Spleen (tissue), 11 donors: ENCODE measurements around the gene C1orf232. TPM values are rescaled to one million over a fixed set of nuclear protein-coding genes. Genes with fewer than 3 reads are reported as not detected.
A peak's percentile ranks its signal among the peaks of the same experiment; 100 is the strongest.

Source experiments
- DNase-seq: peaks from one replicate; pipeline ENCODE4 v3.0.0-alpha.2; 2020
- H3K27ac ChIP-seq, 8 donors: fragments of 200-600 bp; sonication (generic) in 7 of 8; 1 replicate in 4 of 8; 2 replicates in 4 of 8; pipeline versions ENCODE4 v1.5.0 to v1.8.0; 2016 to 2021; ENCODE audit warnings: inconsistent platforms in 4 of 8, mild to moderate bottlenecking in 4 of 8, moderate library complexity in 1 of 8
- H3K27me3 ChIP-seq, 7 donors: fragments of 200-600 bp; sonication (generic) in 6 of 7; replicated peaks in 1 of 7; 1 replicate in 4 of 7; 2 replicates in 3 of 7; pipeline versions ENCODE4 v1.5.0 to v1.8.0; 2016 to 2021; ENCODE audit warnings: inconsistent platforms in 3 of 7, mild to moderate bottlenecking in 1 of 7
- H3K36me3 ChIP-seq, 6 donors: fragments of 200-600 bp; sonication (generic) in 5 of 6; 1 replicate in 4 of 6; 2 replicates in 2 of 6; pipeline versions ENCODE4 v1.5.0 to v1.8.0; 2016 to 2021; ENCODE audit warnings: inconsistent platforms in 2 of 6
- H3K4me1 ChIP-seq, 6 donors: fragments of 200-600 bp; sonication (generic) in 5 of 6; 1 replicate in 3 of 6; 2 replicates in 3 of 6; pipeline versions ENCODE4 v1.5.0 to v1.8.0; 2016 to 2021; ENCODE audit warnings: inconsistent platforms in 3 of 6
- H3K4me3 ChIP-seq, 8 donors: fragments of 200-600 bp; sonication (generic) in 7 of 8; 1 replicate in 4 of 8; 2 replicates in 4 of 8; pipeline versions ENCODE4 v1.5.0 to v1.8.0; 2016 to 2021; ENCODE audit warnings: inconsistent platforms in 4 of 8, mild to moderate bottlenecking in 4 of 8, moderate library complexity in 2 of 8
- H3K9me3 ChIP-seq, 8 donors: fragments of 200-600 bp; sonication (generic) in 7 of 8; 1 replicate in 4 of 8; 2 replicates in 4 of 8; pipeline versions ENCODE4 v1.5.0 to v1.8.0; 2016 to 2021; ENCODE audit warnings: inconsistent platforms in 4 of 8
- POLR2A ChIP-seq, 3 donors: fragments of 450-650 bp; IDR thresholded peaks; one replicate each; pipeline ENCODE4 v1.5.1; 2017; ENCODE audit warnings: antibody characterized with exemption in 3 of 3, mild to moderate bottlenecking in 1 of 3
- POLR2AphosphoS5 ChIP-seq, 3 donors: sonication (generic); formaldehyde crosslinking; IDR thresholded peaks; one replicate each; pipeline ENCODE4 v1.5.1; 2017; ENCODE audit warnings: antibody characterized with exemption in 3 of 3
- WGBS, 5 donors: extraction: QIAGEN DNeasy Blood & Tissue Kit in 3 of 5; methylation state at CpG; one replicate each; pipeline versions ENCODE4 v1.1.5 to v1.1.7; 2013 to 2018; 5-methylcytosine and 5-hydroxymethylcytosine counted together
- intact Hi-C: fragments of 100-400 bp; cut with DNase I; formaldehyde crosslinking; loops from one replicate; pipeline ENCODE4 v1.15.0; 2023; ENCODE audit warnings: low total_unique reads
- polyA plus RNA-seq, 3 donors: library from polyadenylated mRNA; stranded (reverse); fragments of 200-250 nt; gene quantifications; one replicate each; pipeline ENCODE4 v1.2.1, GENCODE V29; 2013
- total RNA-seq, 7 donors: library from RNA; depleted of rRNA in 3 of 7; stranded (reverse); fragments of >200 nt in 3 of 7; fragmentation: NEBNext Ultra II Directional in 4 of 7; extraction: Animal tissue kit (Norgen Biotek cat#: 25700) in 4 of 7; gene quantifications; one replicate each; pipeline versions ENCODE4 v1.1.0 to v1.2.1, GENCODE V29; 2016 to 2021
- TF ChIP-seq, protein P1 (sequence below), 11 experiments: fragments of 200-600 bp in 7 of 11; fragments of 450-650 bp in 4 of 11; sonication (generic) in 4 of 11; IDR thresholded peaks in 8 of 11; conservative IDR thresholded peaks in 3 of 11; 1 replicate in 7 of 11; 2 replicates in 4 of 11; pipeline versions ENCODE4 v1.4.0 to v1.8.0; 2016 to 2021; ENCODE audit warnings: antibody characterized with exemption in 11 of 11, inconsistent platforms in 4 of 11, mild to moderate bottlenecking in 1 of 11
- donor health status: healthy with polysubstance abuse.
- donor health status: DM: no; HTN: no; CAD: no; lungs with moderate emphysema.
- donor health status: DM: no; HTN: no; CAD: no.
- donor health status: Bipolar disorder and iron deficiency.
- donor health status: healthy.
- donor health status: DM: no; HTN: no; CAD: no.
- donor health status: DM: yes; HTN: yes; CAD: no.

C1orf232 gene
- total and polyA plus RNA-seq, 10 donors: not detected

DNA sequence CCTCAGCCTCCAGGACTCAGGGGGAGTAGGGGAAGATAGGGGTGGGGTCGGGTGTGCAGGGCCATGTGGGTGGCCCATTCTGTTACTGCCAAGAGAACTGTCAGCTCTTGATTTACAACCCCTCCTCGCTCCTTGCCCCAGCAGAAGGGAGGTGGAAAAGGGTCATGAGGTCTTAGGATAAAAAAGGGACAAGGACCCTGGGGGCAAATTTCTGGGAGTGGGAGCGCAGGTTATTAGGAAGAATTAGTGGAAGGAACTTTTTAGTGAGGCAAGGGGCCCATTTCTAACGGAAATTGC is 9.1 kb downstream of the C1orf232 start:
- Histone ChIP-seq H3K4me3 (peak overlapping the region in 4 of 8 donors; percentile 0 to 71 (median 35)), H3K4me1 (peaks cover 16 to 82% (median 50%) of the 10 kb centered on the region in 6 donors), H3K27ac (peak overlapping the region in 1 of 8 donors; percentile 68), H3K9me3 (no peaks in the 10 kb centered on the region), H3K36me3 (no peaks in the 10 kb centered on the region), H3K27me3 (peaks cover 0 to 98% (median 39%) of the 10 kb centered on the region in 7 donors)
- intact Hi-C loops: no loop called here
- TF ChIP-seq POLR2AphosphoS5 (IDR thresholded peaks at IDR 0.05): no peak
- TF ChIP-seq POLR2A (IDR thresholded peaks at IDR 0.05): no peak
- TF ChIP-seq, protein P1, sequence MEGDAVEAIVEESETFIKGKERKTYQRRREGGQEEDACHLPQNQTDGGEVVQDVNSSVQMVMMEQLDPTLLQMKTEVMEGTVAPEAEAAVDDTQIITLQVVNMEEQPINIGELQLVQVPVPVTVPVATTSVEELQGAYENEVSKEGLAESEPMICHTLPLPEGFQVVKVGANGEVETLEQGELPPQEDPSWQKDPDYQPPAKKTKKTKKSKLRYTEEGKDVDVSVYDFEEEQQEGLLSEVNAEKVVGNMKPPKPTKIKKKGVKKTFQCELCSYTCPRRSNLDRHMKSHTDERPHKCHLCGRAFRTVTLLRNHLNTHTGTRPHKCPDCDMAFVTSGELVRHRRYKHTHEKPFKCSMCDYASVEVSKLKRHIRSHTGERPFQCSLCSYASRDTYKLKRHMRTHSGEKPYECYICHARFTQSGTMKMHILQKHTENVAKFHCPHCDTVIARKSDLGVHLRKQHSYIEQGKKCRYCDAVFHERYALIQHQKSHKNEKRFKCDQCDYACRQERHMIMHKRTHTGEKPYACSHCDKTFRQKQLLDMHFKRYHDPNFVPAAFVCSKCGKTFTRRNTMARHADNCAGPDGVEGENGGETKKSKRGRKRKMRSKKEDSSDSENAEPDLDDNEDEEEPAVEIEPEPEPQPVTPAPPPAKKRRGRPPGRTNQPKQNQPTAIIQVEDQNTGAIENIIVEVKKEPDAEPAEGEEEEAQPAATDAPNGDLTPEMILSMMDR (IDR thresholded peaks at IDR 0.05 in 8 of 11, conservative IDR thresholded peaks at IDR 0.05 in 3 of 11): no peak
- no peak for DNase-seq
- WGBS, 5 donors: 66 to 87% (median 72%) methylated on average over 4 of the region's 4 CpGs

GRCh38 chr1:26158908-26159742 is 9.6 kb downstream of the C1orf232 start, which contains the start of gene FAM110D:
Gene FAM110D, plus strand, starts transcription at chr1:26159079. Its CDS starts 2,213 bp downstream, at chr1:26161292.
- peak in 1 of 3 donors; percentile 46 for TF ChIP-seq POLR2AphosphoS5 (IDR thresholded peaks at IDR 0.05)
- TF ChIP-seq, protein P1 (IDR thresholded peaks at IDR 0.05 in 8 of 11, conservative IDR thresholded peaks at IDR 0.05 in 3 of 11): no peak
- Histone ChIP-seq H3K4me1 (peaks cover 16 to 82% (median 47%) of the 10 kb centered on the region in 6 donors), H3K27me3 (peaks cover 0 to 94% (median 39%) of the 10 kb centered on the region in 7 donors), H3K9me3 (no peaks in the 10 kb centered on the region), H3K36me3 (no peaks in the 10 kb centered on the region), H3K27ac (peak within 1 kb of the TSS in 3 of 8 donors; percentile 6 to 68 (median 28)), H3K4me3 (peak within 1 kb of the TSS in 4 of 8 donors; percentile 0 to 71 (median 35))
- intact Hi-C loops: no loop called here
- peak; percentile 45 for DNase-seq
- WGBS, 5 donors: 43 to 57% (median 54%) methylated on average over 6 of the region's 6 CpGs

- Histone ChIP-seq H3K4me3 (peak overlapping the region in 2 of 8 donors; percentile 52 to 71), H3K27me3 (peaks cover 0 to 87% (median 35%) of the 10 kb centered on the region in 7 donors), H3K36me3 (no peaks in the 10 kb centered on the region), H3K27ac (peak overlapping the region in 1 of 8 donors; percentile 68), H3K9me3 (no peaks in the 10 kb centered on the region), H3K4me1 (peaks cover 15 to 76% (median 41%) of the 10 kb centered on the region in 6 donors)
- 75 to 90% (median 85%) methylated on average over 3 to 5 of the region's 5 CpGs for WGBS, 5 donors
- DNase-seq: peak; percentile 28
- intact Hi-C loops: no loop called here
- TF ChIP-seq, protein P1 (IDR thresholded peaks at IDR 0.05 in 8 of 11, conservative IDR thresholded peaks at IDR 0.05 in 3 of 11): no peak
- TF ChIP-seq POLR2AphosphoS5 (IDR thresholded peaks at IDR 0.05): no peak
- TF ChIP-seq POLR2A (IDR thresholded peaks at IDR 0.05): no peak
Observed at GRCh38 chr1:26158271-26158907, 10.4 kb downstream of the C1orf232 start.
